Psoas muscle (tissue), 8 donors: ENCODE results near the gene ARHGEF28. TPM values are rescaled to one million over a fixed set of nuclear protein-coding genes. Genes with fewer than 3 reads are reported as not detected.

Experiments used
- ATAC-seq, 4 donors: fragments of 200-7000 bp; cut with Tn5 transposase; one replicate each; pipeline ENCODE4 v1.9.1; 2020; ENCODE audit warnings: moderate library complexity in 3 of 4, mild to moderate bottlenecking in 2 of 4
- DNase-seq, 2 donors: peaks; one replicate each; pipeline ENCODE4 v3.0.0-alpha.2; 2020
- H3K27ac ChIP-seq: fragments of 200-600 bp; one replicate; pipeline ENCODE4 v1.8.0; 2022
- H3K27me3 ChIP-seq, 3 donors: fragments of 200-600 bp in 1 of 3; one replicate each; pipeline versions ENCODE4 v1.6.1 to v1.8.0; 2013 to 2022; ENCODE audit warnings: low read length in 2 of 3, mild to moderate bottlenecking in 2 of 3, moderate library complexity in 1 of 3; ENCODE audit not compliant: insufficient read depth in 3 of 3
- H3K36me3 ChIP-seq, 2 donors: fragments of 200-600 bp in 1 of 2; one replicate each; pipeline versions ENCODE4 v1.6.1 to v1.8.0; 2013 to 2022; ENCODE audit warnings: low read depth in 1 of 2, mild to moderate bottlenecking in 1 of 2, moderate library complexity in 1 of 2; ENCODE audit not compliant: insufficient read depth in 1 of 2
- H3K4me1 ChIP-seq: fragments of 200-600 bp; one replicate; pipeline ENCODE4 v1.8.0; 2022
- H3K4me3 ChIP-seq: fragments of 200-600 bp; one replicate; pipeline ENCODE4 v1.8.0; 2022; ENCODE audit warnings: mild to moderate bottlenecking
- H3K9me3 ChIP-seq: fragments of 200-600 bp; one replicate; pipeline ENCODE4 v1.8.0; 2022
- CTCF ChIP-seq: fragments of 200-600 bp; IDR thresholded peaks from one replicate; pipeline ENCODE4 v1.8.0; 2022; ENCODE audit warnings: antibody characterized with exemption
- WGBS, 3 donors: extraction: QIAGEN DNeasy Blood & Tissue Kit; methylation state at CpG; one replicate each; pipeline versions ENCODE4 v1.1.6 to v1.1.7; 2013; 5-methylcytosine and 5-hydroxymethylcytosine counted together
- intact Hi-C, 2 donors: fragments of 100-400 bp; cut with DNase I; formaldehyde crosslinking; loops; one replicate each; pipeline versions ENCODE4 v1.11.0 to v1.14.2; 2022
- polyA plus RNA-seq, 3 donors: library from polyadenylated mRNA; stranded (reverse); fragments of 200-250 nt; gene quantifications; one replicate each; pipeline ENCODE4 v1.2.3, GENCODE V29; 2013
- total RNA-seq, 4 donors: library from RNA; stranded (reverse); fragmentation: NEBNext Ultra II Directional in 2 of 4; extraction: Animal tissue kit (Norgen Biotek cat#: 25700) in 2 of 4; gene quantifications; one replicate each; pipeline versions ENCODE4 v1.2.1 to v1.2.4, GENCODE V29; 2021 to 2023
- donor health status: healthy with polysubstance abuse.
- donor health status: DM: no; HTN: no; CAD: no; lungs with moderate emphysema.
- donor health status: Bipolar disorder and iron deficiency.
- donor health status: healthy.
- donor health status: DM: yes; HTN: yes; CAD: no.
- donor health status: DM: no; HTN: no; CAD: no.
- donor health status: DM: no; HTN: no; CAD: no.
- donor health status: DM: yes; HTN: yes; CAD: no.

The ARHGEF28 gene
- total and polyA plus RNA-seq, 7 donors = 0.39 to 1.3 (median 1.00) TPM

- Histone ChIP-seq H3K36me3 (no peaks in the 10 kb centered on the region), H3K9me3 (no peaks in the 10 kb centered on the region), H3K27me3 (no peaks in the 10 kb centered on the region), H3K4me1 (no peaks in the 10 kb centered on the region), H3K4me3 (no peak overlapping the region), H3K27ac (no peak overlapping the region)
- DNase-seq (no peak), ATAC-seq (no peak)
- WGBS, 3 donors = 76 to 83% (median 78%) methylated on average over 5 of the region's 5 CpGs
- intact Hi-C loops = loop anchor here in 1 of 2 donors (10.0 kb wide), 1 partner anchor 1465 kb away; no protein-coding TSS in a partner anchor
- no peak for TF ChIP-seq CTCF
Observed at GRCh38 chr5:73859696-73860095, 233.7 kb downstream of the ARHGEF28 start.

- ATAC-seq (no peak), DNase-seq (no peak)
- no peak for TF ChIP-seq CTCF
- Histone ChIP-seq H3K27me3 (no peaks in the 10 kb centered on the region), H3K9me3 (no peaks in the 10 kb centered on the region), H3K36me3 (peaks cover 0 to 3% of the 10 kb centered on the region in 2 donors), H3K4me3 (no peak overlapping the region), H3K27ac (no peak overlapping the region), H3K4me1 (no peaks in the 10 kb centered on the region)
- intact Hi-C loops = no loop called here
- WGBS, 3 donors = 78 to 95% (median 79%) methylated on average over 4 of the region's 4 CpGs
Observed at GRCh38 chr5:73861313-73861988, 235.5 kb downstream of the ARHGEF28 start.

GRCh38 chr5:73862796-73863195, 236.8 kb downstream of the ARHGEF28 start:
- H3K36me3 ChIP-seq = peaks cover 0 to 3% of the 10 kb centered on the region in 2 donors
- no peak overlapping the region for H3K27ac ChIP-seq
- no peaks in the 10 kb centered on the region for H3K9me3 ChIP-seq
- no peaks in the 10 kb centered on the region for H3K27me3 ChIP-seq
- intact Hi-C loops = no loop called here
- ATAC-seq = no peak
- no peak for DNase-seq
- TF ChIP-seq CTCF = no peak
- H3K4me3 ChIP-seq = no peak overlapping the region
- no peaks in the 10 kb centered on the region for H3K4me1 ChIP-seq

- WGBS, 3 donors = 91 to 96% (median 95%) methylated on average over 3 of the region's 3 CpGs
- no peaks in the 10 kb centered on the region for H3K27me3 ChIP-seq
- intact Hi-C loops = no loop called here
- H3K4me3 ChIP-seq = no peak overlapping the region
- no peaks in the 10 kb centered on the region for H3K4me1 ChIP-seq
- TF ChIP-seq CTCF = no peak
- H3K9me3 ChIP-seq = no peaks in the 10 kb centered on the region
- peaks cover 0 to 3% of the 10 kb centered on the region in 2 donors for H3K36me3 ChIP-seq
- H3K27ac ChIP-seq = no peak overlapping the region
- DNase-seq (no peak), ATAC-seq (no peak)
Observed at GRCh38 chr5:73863876-73864275, 237.9 kb downstream of the ARHGEF28 start.

- H3K27me3 ChIP-seq = no peaks in the 10 kb centered on the region
- intact Hi-C loops = no loop called here
- no peaks in the 10 kb centered on the region for H3K9me3 ChIP-seq
- H3K27ac ChIP-seq = no peak overlapping the region
- ATAC-seq (no peak), DNase-seq (no peak)
- no peaks in the 10 kb centered on the region for H3K4me1 ChIP-seq
- H3K36me3 ChIP-seq = peaks cover 0 to 3% of the 10 kb centered on the region in 2 donors
- no peak overlapping the region for H3K4me3 ChIP-seq
- WGBS, 3 donors = 96 to 97% (median 97%) methylated on average over 1 of the region's 1 CpG
- no peak for TF ChIP-seq CTCF
Observed at GRCh38 chr5:73865315-73865714, 239.3 kb downstream of the ARHGEF28 start.
